ACC112 (cell line): Measurements from ENCODE around the gene SULT1B1.
A peak's percentile ranks its signal among the peaks of the same experiment; 100 is the strongest.

Experiments used
- H2AFZ ChIP-seq: fragments of 200-600 bp; sonication (generic); one replicate; pipeline ENCODE4 v1.6.0; 2017; ENCODE audit warnings: antibody characterized with exemption, low read length; ENCODE audit not compliant: unreplicated experiment
- H3K27ac ChIP-seq: fragments of 200-600 bp; sonication (generic); 2 replicates; pipeline ENCODE4 v1.5.1; 2014; ENCODE audit warnings: low read depth, mild to moderate bottlenecking, antibody characterized with exemption, low read length, moderate library complexity
- H3K27me3 ChIP-seq: fragments of 200-600 bp; sonication (generic); 2 replicates; pipeline ENCODE4 v1.6.1; 2014; ENCODE audit warnings: mild to moderate bottlenecking, antibody characterized with exemption, low read length, moderate library complexity, mixed read lengths; ENCODE audit not compliant: insufficient read depth
- H3K36me3 ChIP-seq: fragments of 200-600 bp; sonication (generic); 2 replicates; pipeline ENCODE4 v1.6.1; 2016; ENCODE audit warnings: mild to moderate bottlenecking, antibody characterized with exemption, low read length, moderate library complexity, mixed read lengths; ENCODE audit not compliant: insufficient read depth
- H3K4me1 ChIP-seq: fragments of 200-600 bp; sonication (generic); one replicate; pipeline ENCODE4 v1.6.1; 2016; ENCODE audit warnings: low read length, mixed read lengths; ENCODE audit not compliant: insufficient read depth, unreplicated experiment, control insufficient read depth
- H3K4me3 ChIP-seq: fragments of 200-600 bp; sonication (generic); 2 replicates; pipeline ENCODE4 v1.5.1; 2014; ENCODE audit warnings: mild to moderate bottlenecking, low read depth, low read length
- H3K79me2 ChIP-seq: fragments of 200-600 bp; sonication (generic); one replicate; pipeline ENCODE4 v1.6.0; 2016; ENCODE audit warnings: low read length; ENCODE audit not compliant: control insufficient read depth, unreplicated experiment, insufficient read depth

SULT1B1 gene

DNA sequence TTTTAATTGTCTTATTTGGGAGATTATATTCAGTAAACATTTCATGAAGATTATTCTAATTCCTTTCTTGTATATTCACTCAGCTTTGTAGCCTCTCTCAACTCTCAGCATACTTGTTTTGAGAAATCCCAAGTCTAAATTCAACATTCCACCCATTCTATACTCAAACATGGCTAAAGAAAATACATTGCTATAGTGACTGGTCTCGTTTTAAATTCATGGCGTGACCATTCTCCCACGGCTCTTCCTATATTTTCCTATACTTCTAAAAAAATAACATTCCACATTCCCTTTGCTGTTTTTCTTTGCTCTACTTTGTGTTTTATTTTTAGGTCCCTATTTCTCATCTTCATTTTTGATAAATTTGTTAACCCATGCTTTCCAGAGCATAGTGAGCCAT, 58.2 kb downstream of the SULT1B1 start:
- no peak overlapping the region for H3K27ac ChIP-seq
- no peaks in the 10 kb centered on the region for H3K27me3 ChIP-seq
- no peaks in the 10 kb centered on the region for H3K79me2 ChIP-seq
- H3K36me3 ChIP-seq, result peaks cover 6% of the 10 kb centered on the region
- H3K4me3 ChIP-seq, result no peak overlapping the region
- no peak overlapping the region for H2AFZ ChIP-seq
- H3K4me1 ChIP-seq, result no peaks in the 10 kb centered on the region

DNA sequence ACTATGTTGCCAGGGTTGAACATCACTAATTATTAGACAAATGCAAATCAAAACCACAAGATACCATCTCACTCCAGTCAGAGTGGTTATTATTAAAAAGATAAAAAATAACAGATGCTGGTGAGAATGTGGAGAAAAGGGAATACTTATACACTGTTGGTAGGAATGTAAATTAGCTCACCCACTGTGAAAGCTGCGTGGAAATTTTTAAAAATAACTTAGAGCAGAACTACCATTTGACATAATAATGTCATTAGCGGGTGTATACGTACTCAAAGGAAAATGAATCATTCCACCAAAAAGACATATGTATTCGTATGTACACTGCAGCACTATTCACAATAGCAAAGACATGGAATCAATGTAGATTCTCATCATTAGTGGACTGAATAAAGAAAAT, 58.7 kb downstream of the SULT1B1 start:
- no peaks in the 10 kb centered on the region for H3K79me2 ChIP-seq
- H3K36me3 ChIP-seq, result peaks cover 6% of the 10 kb centered on the region
- no peaks in the 10 kb centered on the region for H3K27me3 ChIP-seq

DNA sequence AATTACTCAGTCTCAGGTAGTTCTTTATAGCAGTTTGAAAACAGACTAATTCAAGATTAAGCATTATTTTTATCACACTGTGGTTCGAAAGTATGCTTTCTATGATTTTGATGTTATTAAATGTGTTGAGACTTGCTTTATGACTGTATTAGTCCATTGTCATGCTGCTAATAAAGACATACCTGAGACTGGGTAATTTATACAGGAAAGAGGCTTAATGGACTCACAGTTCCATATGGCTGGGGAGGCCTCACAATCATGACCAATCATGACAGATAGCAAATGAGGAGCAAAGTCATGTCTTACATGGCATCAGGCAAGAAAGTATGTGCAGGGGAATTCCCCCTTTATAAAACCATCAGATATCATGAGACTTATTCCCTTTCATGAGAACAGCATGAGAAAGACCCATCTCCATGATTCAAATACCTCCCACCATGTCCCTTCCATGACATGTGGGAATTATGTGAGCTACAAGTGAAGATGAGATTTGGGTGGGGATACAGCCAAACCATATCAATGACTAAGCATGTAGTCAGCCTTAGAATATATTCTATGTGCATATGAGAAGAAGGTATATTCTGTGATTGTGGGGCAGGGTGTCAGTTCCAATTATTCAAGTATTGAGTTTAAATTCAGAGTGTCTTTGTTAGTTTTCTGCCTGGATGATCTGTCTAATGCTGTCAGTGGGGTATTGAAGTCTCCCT, 62.7 kb downstream of the SULT1B1 start:
- Histone ChIP-seq H3K4me3 (no peak overlapping the region), H3K36me3 (peaks cover 6% of the 10 kb centered on the region), H3K79me2 (no peaks in the 10 kb centered on the region), H3K4me1 (no peaks in the 10 kb centered on the region), H3K27ac (no peak overlapping the region), H3K27me3 (no peaks in the 10 kb centered on the region), H2AFZ (no peak overlapping the region)

More for the DNA sequence above, 58.7 kb downstream of the SULT1B1 start:
- H3K4me1 ChIP-seq, result no peaks in the 10 kb centered on the region
- H2AFZ ChIP-seq, result no peak overlapping the region
- H3K27ac ChIP-seq, result no peak overlapping the region
- no peak overlapping the region for H3K4me3 ChIP-seq

DNA sequence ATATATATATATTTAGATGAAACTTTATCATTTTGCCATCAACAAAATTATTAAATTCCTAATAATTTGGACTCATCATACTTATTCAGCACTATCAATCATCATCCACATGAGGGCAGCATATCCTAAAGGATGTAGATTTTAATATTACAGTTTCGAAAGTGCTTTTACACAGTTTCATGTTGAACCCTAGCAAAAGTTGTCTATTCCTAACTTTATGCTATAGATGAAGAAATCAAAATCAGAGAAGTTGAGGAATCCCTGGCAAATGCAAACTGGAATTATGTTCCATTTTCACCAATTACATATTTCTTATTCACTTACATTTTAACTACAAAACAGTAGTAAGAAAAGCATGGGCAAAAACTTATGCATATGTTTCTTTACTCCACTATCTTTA, 70.8 kb downstream of the SULT1B1 start:
- no peak overlapping the region; the same call in 1 of the 2 replicates for H3K27ac ChIP-seq
- peak overlapping the region; percentile 62; the same call in 1 of the 2 replicates for H3K4me3 ChIP-seq
- peak overlapping the region; percentile 77 for H2AFZ ChIP-seq
- H3K4me1 ChIP-seq, result peaks cover 14% of the 10 kb centered on the region
- no peaks in the 10 kb centered on the region for H3K27me3 ChIP-seq
- no peaks in the 10 kb centered on the region for H3K36me3 ChIP-seq
- H3K79me2 ChIP-seq, result no peaks in the 10 kb centered on the region

DNA sequence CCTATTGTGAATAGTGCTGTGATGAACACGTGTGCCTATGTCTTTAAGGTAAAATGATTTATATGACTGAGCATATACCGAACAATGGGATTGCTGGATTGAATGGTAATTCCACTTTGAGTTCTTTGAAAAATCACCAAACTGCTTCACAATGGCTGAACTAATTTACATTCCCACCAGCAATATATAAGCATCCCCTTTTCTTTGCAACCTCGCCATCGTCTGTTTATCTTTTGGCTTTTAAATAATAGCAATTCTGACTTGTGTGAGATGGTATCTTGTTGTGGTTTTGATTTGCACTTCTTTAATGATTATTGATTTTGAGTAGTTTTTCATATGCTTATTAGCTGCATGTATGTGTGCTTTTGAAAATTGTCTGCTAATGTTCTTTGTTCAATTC, 75.6 kb downstream of the SULT1B1 start:
- H3K27me3 ChIP-seq, result no peaks in the 10 kb centered on the region
- no peaks in the 10 kb centered on the region for H3K36me3 ChIP-seq
- H3K27ac ChIP-seq, result no peak overlapping the region
- no peaks in the 10 kb centered on the region for H3K79me2 ChIP-seq
- no peak overlapping the region for H2AFZ ChIP-seq
- H3K4me1 ChIP-seq, result peaks cover 3% of the 10 kb centered on the region
- H3K4me3 ChIP-seq, result no peak overlapping the region
